C4-2B (cell line): Measurements from ENCODE around the gene CIB1.

ENCODE experiments used
- ZFX ChIP-seq: fragments of 450-650 bp; IDR thresholded peaks from 2 replicates; pipeline ENCODE4 v1.6.1; 2017
- TF ChIP-seq, protein P1 (sequence below): fragments of 450-650 bp; conservative IDR thresholded peaks from 2 replicates; pipeline ENCODE4 v1.5.1; 2017; ENCODE audit warnings: mild to moderate bottlenecking

GRCh38 chr15:90189781-90190467 lies 43.8 kb downstream of the CIB1 start:
- TF ChIP-seq, protein P1, sequence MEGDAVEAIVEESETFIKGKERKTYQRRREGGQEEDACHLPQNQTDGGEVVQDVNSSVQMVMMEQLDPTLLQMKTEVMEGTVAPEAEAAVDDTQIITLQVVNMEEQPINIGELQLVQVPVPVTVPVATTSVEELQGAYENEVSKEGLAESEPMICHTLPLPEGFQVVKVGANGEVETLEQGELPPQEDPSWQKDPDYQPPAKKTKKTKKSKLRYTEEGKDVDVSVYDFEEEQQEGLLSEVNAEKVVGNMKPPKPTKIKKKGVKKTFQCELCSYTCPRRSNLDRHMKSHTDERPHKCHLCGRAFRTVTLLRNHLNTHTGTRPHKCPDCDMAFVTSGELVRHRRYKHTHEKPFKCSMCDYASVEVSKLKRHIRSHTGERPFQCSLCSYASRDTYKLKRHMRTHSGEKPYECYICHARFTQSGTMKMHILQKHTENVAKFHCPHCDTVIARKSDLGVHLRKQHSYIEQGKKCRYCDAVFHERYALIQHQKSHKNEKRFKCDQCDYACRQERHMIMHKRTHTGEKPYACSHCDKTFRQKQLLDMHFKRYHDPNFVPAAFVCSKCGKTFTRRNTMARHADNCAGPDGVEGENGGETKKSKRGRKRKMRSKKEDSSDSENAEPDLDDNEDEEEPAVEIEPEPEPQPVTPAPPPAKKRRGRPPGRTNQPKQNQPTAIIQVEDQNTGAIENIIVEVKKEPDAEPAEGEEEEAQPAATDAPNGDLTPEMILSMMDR: no peak
- no peak for TF ChIP-seq ZFX
